ENCODE measurements around the gene NUDT1. TPM values are rescaled to one million over a fixed set of nuclear protein-coding genes. Genes with fewer than 3 reads are reported as not detected.
A peak's percentile ranks its signal among the peaks of the same experiment; 100 is the strongest.

NUDT1 gene
- total RNA-seq, 4 donors from 2014 or later = 4.3 to 15.9 (median 10.6) TPM

- no peaks in the 10 kb centered on the region for H3K9me3 ChIP-seq
- no peak overlapping the region for H3K27ac ChIP-seq
- peaks cover 0 to 53% of the 10 kb centered on the region in 2 donors for H3K36me3 ChIP-seq
- no peak for ATAC-seq
- no peak for TF ChIP-seq EP300 (IDR thresholded peaks at IDR 0.05)
- TF ChIP-seq CTCF (IDR thresholded peaks at IDR 0.05) = no peak
- TF ChIP-seq POLR2AphosphoS5 (IDR thresholded peaks at IDR 0.05) = no peak
- no peak for TF ChIP-seq POLR2A (IDR thresholded peaks at IDR 0.05)
- no peak overlapping the region for H3K4me3 ChIP-seq
- H3K4me1 ChIP-seq = peaks cover 0 to 31% (median 15%) of the 10 kb centered on the region in 3 donors
- H3K27me3 ChIP-seq = no peaks in the 10 kb centered on the region
- 78 to 93% methylated on average over 3 to 6 of the region's 16 CpGs for WGBS, 2 donors (ENCODE audit: low coverage in 1 of 2)
Observed at GRCh38 chr7:2208712-2209111, 33.3 kb upstream of the NUDT1 start.

GRCh38 chr7:2209146-2209960 lies 32.7 kb upstream of the NUDT1 start:
- TF ChIP-seq POLR2AphosphoS5 (IDR thresholded peaks at IDR 0.05) (no peak), CTCF (IDR thresholded peaks at IDR 0.05) (peak in 3 of 4 experiments; percentile 83 to 89 (median 88))
- WGBS, 2 donors (ENCODE audit: low coverage in 1 of 2) = 60 to 78% methylated on average over 1 of the region's 21 CpGs
- peak; percentile 72 for ATAC-seq
- Histone ChIP-seq H3K4me3 (no peak overlapping the region), H3K27ac (no peak overlapping the region), H3K9me3 (no peaks in the 10 kb centered on the region), H3K4me1 (peaks cover 0 to 25% (median 9%) of the 10 kb centered on the region in 3 donors), H3K27me3 (no peaks in the 10 kb centered on the region), H3K36me3 (peaks cover 0 to 59% of the 10 kb centered on the region in 2 donors)

- H3K4me1 ChIP-seq = peaks cover 0 to 19% (median 8%) of the 10 kb centered on the region in 3 donors
- no peak for ATAC-seq
- peaks cover 0 to 65% of the 10 kb centered on the region in 2 donors for H3K36me3 ChIP-seq
- no peaks in the 10 kb centered on the region for H3K27me3 ChIP-seq
- WGBS, 2 donors (ENCODE audit: low coverage in 1 of 2) = 79% methylated on average over 5 of the region's 8 CpGs; no CpG with 5 or more reads in 1 of the 2 donors
- H3K4me3 ChIP-seq = no peak overlapping the region
- H3K9me3 ChIP-seq = no peaks in the 10 kb centered on the region
- H3K27ac ChIP-seq = no peak overlapping the region
- TF ChIP-seq EP300 (IDR thresholded peaks at IDR 0.05) (no peak), POLR2A (IDR thresholded peaks at IDR 0.05) (no peak), POLR2AphosphoS5 (IDR thresholded peaks at IDR 0.05) (no peak), CTCF (IDR thresholded peaks at IDR 0.05) (no peak)
Observed at GRCh38 chr7:2209961-2210323, 32.1 kb upstream of the NUDT1 start.

- Histone ChIP-seq H3K9me3 (no peaks in the 10 kb centered on the region), H3K4me3 (no peak overlapping the region), H3K27ac (no peak overlapping the region), H3K4me1 (peaks cover 0 to 11% (median 4%) of the 10 kb centered on the region in 3 donors), H3K36me3 (peaks cover 0 to 73% of the 10 kb centered on the region in 2 donors), H3K27me3 (no peaks in the 10 kb centered on the region)
- WGBS, 2 donors (ENCODE audit: low coverage in 1 of 2) = 95 to 100% methylated on average over 3 to 4 of the region's 30 CpGs
- no peak for ATAC-seq
- TF ChIP-seq POLR2AphosphoS5 (IDR thresholded peaks at IDR 0.05) = no peak
Observed at GRCh38 chr7:2210551-2211258, 31.3 kb upstream of the NUDT1 start.

- H3K9me3 ChIP-seq = no peaks in the 10 kb centered on the region
- ATAC-seq = no peak
- H3K4me3 ChIP-seq = no peak overlapping the region
- TF ChIP-seq POLR2AphosphoS5 (IDR thresholded peaks at IDR 0.05) (no peak), EP300 (IDR thresholded peaks at IDR 0.05) (no peak), CTCF (IDR thresholded peaks at IDR 0.05) (no peak), POLR2A (IDR thresholded peaks at IDR 0.05) (no peak)
- WGBS, 2 donors (ENCODE audit: low coverage in 1 of 2) = 68 to 76% methylated on average over 4 to 7 of the region's 15 CpGs
- no peaks in the 10 kb centered on the region for H3K27me3 ChIP-seq
- peaks cover 0 to 79% of the 10 kb centered on the region in 2 donors for H3K36me3 ChIP-seq
- no peak overlapping the region for H3K27ac ChIP-seq
- peaks cover 0 to 9% (median 4%) of the 10 kb centered on the region in 3 donors for H3K4me1 ChIP-seq
Observed at GRCh38 chr7:2211259-2211880, 30.7 kb upstream of the NUDT1 start.

All from gastroesophageal sphincter (tissue), 4 donors.